Esophagus muscularis mucosa (tissue), 4 donors: Measurements from ENCODE around the gene SCAMP2. TPM values are rescaled to one million over a fixed set of nuclear protein-coding genes. Genes with fewer than 3 reads are reported as not detected.

Experiments used
- DNase-seq: peaks from one replicate; pipeline ENCODE4 v3.0.0-alpha.2; 2017; ENCODE audit errors: extremely low spot score
- H3K27ac ChIP-seq, 4 donors: fragments of 200-600 bp; sonication (generic); replicated peaks in 1 of 4; 1 replicate in 3 of 4; 2 replicates in 1 of 4; pipeline ENCODE4 v1.5.1; 2016 to 2019; ENCODE audit warnings: mild to moderate bottlenecking in 1 of 4
- H3K27me3 ChIP-seq, 4 donors: fragments of 200-600 bp; sonication (generic); one replicate each; pipeline versions ENCODE4 v1.5.1 to v1.6.0; 2016 to 2019
- H3K36me3 ChIP-seq, 4 donors: fragments of 200-600 bp; sonication (generic); one replicate each; pipeline ENCODE4 v1.5.1; 2016 to 2019
- H3K4me1 ChIP-seq, 4 donors: fragments of 200-600 bp; sonication (generic); one replicate each; pipeline ENCODE4 v1.5.1; 2016 to 2019
- H3K4me3 ChIP-seq, 4 donors: fragments of 200-600 bp; sonication (generic); 1 replicate in 2 of 4; 2 replicates in 2 of 4; pipeline ENCODE4 v1.5.1; 2016 to 2019; ENCODE audit warnings: mild to moderate bottlenecking in 4 of 4, moderate library complexity in 1 of 4
- H3K9me3 ChIP-seq, 4 donors: fragments of 200-600 bp; sonication (generic); 1 replicate in 3 of 4; 2 replicates in 1 of 4; pipeline ENCODE4 v1.5.1; 2016 to 2019
- EP300 ChIP-seq: sonication (generic); formaldehyde crosslinking; IDR thresholded peaks from one replicate; pipeline ENCODE4 v1.6.1; 2017; ENCODE audit warnings: antibody characterized with exemption
- POLR2A ChIP-seq: fragments of 450-650 bp; IDR thresholded peaks from one replicate; pipeline ENCODE4 v1.6.1; 2017; ENCODE audit warnings: antibody characterized with exemption, moderate library complexity, mild to moderate bottlenecking, low read depth
- POLR2AphosphoS5 ChIP-seq, 2 donors: sonication (generic); formaldehyde crosslinking; IDR thresholded peaks; one replicate each; pipeline ENCODE4 v1.6.1; 2017; ENCODE audit warnings: antibody characterized with exemption in 2 of 2
- WGBS: methylation state at CpG from one replicate; pipeline ENCODE4 v1.1.5; 2018; 5-methylcytosine and 5-hydroxymethylcytosine counted together
- intact Hi-C: fragments of 100-400 bp; cut with DNase I; formaldehyde crosslinking; loops from one replicate; pipeline ENCODE4 v1.15.1; 2023
- total RNA-seq, 4 donors: library from RNA; depleted of rRNA; stranded (reverse); fragments of >200 nt; gene quantifications; one replicate each; pipeline versions ENCODE4 v1.1.0 to v1.2.1, GENCODE V29; 2016
- TF ChIP-seq, protein P1 (sequence below), 3 experiments: fragments of 200-600 bp in 2 of 3; fragments of 450-650 bp in 1 of 3; sonication (generic) in 2 of 3; IDR thresholded peaks; one replicate each; pipeline ENCODE4 v1.5.1; 2017 to 2019; ENCODE audit warnings: antibody characterized with exemption in 3 of 3, mild to moderate bottlenecking in 2 of 3, moderate library complexity in 1 of 3

Gene SCAMP2
- total RNA-seq, 4 donors from 2014 or later = 57.3 to 125 (median 94.9) TPM

DNA sequence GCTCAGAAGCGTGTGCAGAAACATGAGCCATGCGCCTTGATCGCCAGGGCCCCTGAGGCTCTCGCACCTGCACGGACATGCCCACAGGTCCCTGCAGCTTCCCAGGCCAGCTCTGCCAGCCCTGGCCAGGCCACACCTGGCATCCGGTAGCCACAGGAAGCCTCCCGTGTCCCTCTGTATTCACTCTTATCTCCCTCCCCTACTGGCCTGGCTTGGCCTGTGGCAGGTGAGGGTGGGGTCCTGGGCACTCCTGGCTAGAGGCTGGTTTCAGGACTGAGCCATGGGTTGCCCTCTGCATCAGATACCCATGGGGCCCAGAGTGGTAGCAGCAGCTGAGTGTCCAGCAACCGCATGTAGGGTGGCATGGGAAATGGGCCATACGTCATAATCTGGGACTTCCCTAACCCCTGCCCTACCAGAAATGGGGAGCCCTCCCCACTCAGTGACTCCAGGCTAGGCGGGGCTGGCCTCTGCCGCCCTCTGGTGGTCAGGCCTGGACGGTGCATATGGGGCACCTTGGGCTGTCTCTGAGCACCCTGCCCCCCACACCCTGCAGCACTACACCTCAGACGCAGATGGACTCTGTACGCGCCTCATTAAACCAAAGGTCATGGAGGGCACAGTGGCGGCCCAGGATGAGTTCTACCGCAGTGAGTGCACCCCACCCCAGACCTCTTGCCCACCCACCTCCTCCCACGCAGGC, 73.2 kb downstream of the SCAMP2 start:
- Histone ChIP-seq H3K36me3 (peaks cover 11 to 64% (median 59%) of the 10 kb centered on the region in 4 donors), H3K4me1 (peaks cover 11 to 20% (median 17%) of the 10 kb centered on the region in 4 donors), H3K27ac (no peak overlapping the region), H3K27me3 (no peaks in the 10 kb centered on the region), H3K4me3 (no peak overlapping the region), H3K9me3 (no peaks in the 10 kb centered on the region)
- 56% methylated on average over 4 of the region's 18 CpGs for WGBS
- DNase-seq = no peak
- TF ChIP-seq EP300 = no peak
- TF ChIP-seq, protein P1, sequence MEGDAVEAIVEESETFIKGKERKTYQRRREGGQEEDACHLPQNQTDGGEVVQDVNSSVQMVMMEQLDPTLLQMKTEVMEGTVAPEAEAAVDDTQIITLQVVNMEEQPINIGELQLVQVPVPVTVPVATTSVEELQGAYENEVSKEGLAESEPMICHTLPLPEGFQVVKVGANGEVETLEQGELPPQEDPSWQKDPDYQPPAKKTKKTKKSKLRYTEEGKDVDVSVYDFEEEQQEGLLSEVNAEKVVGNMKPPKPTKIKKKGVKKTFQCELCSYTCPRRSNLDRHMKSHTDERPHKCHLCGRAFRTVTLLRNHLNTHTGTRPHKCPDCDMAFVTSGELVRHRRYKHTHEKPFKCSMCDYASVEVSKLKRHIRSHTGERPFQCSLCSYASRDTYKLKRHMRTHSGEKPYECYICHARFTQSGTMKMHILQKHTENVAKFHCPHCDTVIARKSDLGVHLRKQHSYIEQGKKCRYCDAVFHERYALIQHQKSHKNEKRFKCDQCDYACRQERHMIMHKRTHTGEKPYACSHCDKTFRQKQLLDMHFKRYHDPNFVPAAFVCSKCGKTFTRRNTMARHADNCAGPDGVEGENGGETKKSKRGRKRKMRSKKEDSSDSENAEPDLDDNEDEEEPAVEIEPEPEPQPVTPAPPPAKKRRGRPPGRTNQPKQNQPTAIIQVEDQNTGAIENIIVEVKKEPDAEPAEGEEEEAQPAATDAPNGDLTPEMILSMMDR (IDR thresholded peaks at IDR 0.05) = peak in 2 of 3 experiments; percentile 94 to 97
- intact Hi-C loops = no loop called here

- intact Hi-C loops = no loop called here
- Histone ChIP-seq H3K36me3 (peaks cover 11 to 64% (median 57%) of the 10 kb centered on the region in 4 donors), H3K9me3 (no peaks in the 10 kb centered on the region), H3K27ac (no peak overlapping the region), H3K27me3 (no peaks in the 10 kb centered on the region), H3K4me1 (peaks cover 11 to 24% (median 19%) of the 10 kb centered on the region in 4 donors), H3K4me3 (no peak overlapping the region)
- 91% methylated on average over 14 of the region's 16 CpGs for WGBS
- DNase-seq = no peak
- TF ChIP-seq POLR2A (no peak), EP300 (no peak), POLR2AphosphoS5 (IDR thresholded peaks at IDR 0.05) (no peak)
- TF ChIP-seq, protein P1 (IDR thresholded peaks at IDR 0.05) = no peak
These were observed 73.8 kb downstream of the SCAMP2 start for GRCh38 chr15:74799255-74799855.

DNA sequence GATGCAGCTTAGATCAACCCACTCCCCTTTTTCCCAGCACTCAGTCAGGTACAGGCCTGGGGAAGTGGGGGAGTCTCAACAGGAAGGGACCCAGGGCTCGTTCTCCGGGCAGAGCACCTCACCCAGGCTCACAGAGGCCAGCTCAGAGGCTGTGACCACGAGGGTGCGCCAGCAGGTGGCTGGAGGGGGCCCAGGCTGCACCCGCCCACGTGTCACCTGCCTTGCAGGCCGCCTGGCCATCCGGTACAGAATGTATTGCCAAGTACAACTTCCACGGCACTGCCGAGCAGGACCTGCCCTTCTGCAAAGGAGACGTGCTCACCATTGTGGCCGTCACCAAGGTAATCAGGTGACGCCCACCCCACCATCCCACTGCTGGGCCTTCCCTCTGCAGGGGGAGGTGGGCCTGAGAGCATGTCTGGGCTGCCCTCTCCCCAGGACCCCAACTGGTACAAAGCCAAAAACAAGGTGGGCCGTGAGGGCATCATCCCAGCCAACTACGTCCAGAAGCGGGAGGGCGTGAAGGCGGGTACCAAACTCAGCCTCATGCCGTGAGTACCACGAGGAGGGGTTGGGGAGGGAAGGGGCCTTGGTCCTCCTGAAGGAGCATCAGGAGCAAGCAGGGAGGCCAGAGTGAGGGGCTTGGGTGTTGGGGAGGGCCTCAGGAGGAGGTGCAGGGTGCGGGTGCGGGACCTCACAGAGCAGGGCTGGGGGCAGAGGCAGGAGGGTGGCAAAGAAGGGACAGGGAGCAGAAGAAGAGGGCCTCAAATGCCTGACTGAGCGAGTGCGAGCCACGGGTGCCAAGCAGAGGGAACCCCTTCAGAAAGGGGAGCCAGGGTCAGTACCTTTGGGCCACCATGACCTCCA, 74.5 kb downstream of the SCAMP2 start:
- Histone ChIP-seq H3K9me3 (no peaks in the 10 kb centered on the region), H3K4me3 (no peak overlapping the region), H3K27me3 (no peaks in the 10 kb centered on the region), H3K36me3 (peaks cover 11 to 56% (median 51%) of the 10 kb centered on the region in 4 donors), H3K4me1 (peaks cover 11 to 27% (median 22%) of the 10 kb centered on the region in 4 donors), H3K27ac (no peak overlapping the region)
- 87% methylated on average over 12 of the region's 25 CpGs for WGBS
- no peak for DNase-seq
- no peak for TF ChIP-seq POLR2A
- TF ChIP-seq, protein P1 (IDR thresholded peaks at IDR 0.05) = no peak
- TF ChIP-seq POLR2AphosphoS5 (IDR thresholded peaks at IDR 0.05) = no peak
- no peak for TF ChIP-seq EP300
- intact Hi-C loops = no loop called here

GRCh38 chr15:74795966-74796625, 77.1 kb downstream of the SCAMP2 start:
- peaks cover 30 to 50% (median 45%) of the 10 kb centered on the region in 4 donors for H3K4me1 ChIP-seq
- intact Hi-C loops = loop anchor here (2.0 kb wide), 1 partner anchor 23 kb away; no protein-coding TSS in a partner anchor
- H3K4me3 ChIP-seq = no peak overlapping the region
- no peak overlapping the region for H3K27ac ChIP-seq
- no peaks in the 10 kb centered on the region for H3K9me3 ChIP-seq
- no peaks in the 10 kb centered on the region for H3K27me3 ChIP-seq
- no peak for DNase-seq
- WGBS = 89% methylated on average over 14 of the region's 14 CpGs
- H3K36me3 ChIP-seq = peaks cover 0 to 31% (median 26%) of the 10 kb centered on the region in 4 donors
- no peak for TF ChIP-seq EP300
- TF ChIP-seq POLR2A = no peak
- TF ChIP-seq POLR2AphosphoS5 (IDR thresholded peaks at IDR 0.05) = no peak
- TF ChIP-seq, protein P1 (IDR thresholded peaks at IDR 0.05) = no peak
